ENCODE data around the gene RDH13.
A peak's percentile ranks its signal among the peaks of the same experiment; 100 is the strongest.

RDH13 gene

GRCh38 chr19:55078996-55079395 lies 16.0 kb upstream of the RDH13 start:
- Histone ChIP-seq H3K27me3 (ENCODE audit: control insufficient read depth in 5 of 5, insufficient read depth in 4 of 5, low read length in 5 of 5) (peaks cover 35 to 60% (median 47%) of the 10 kb centered on the region in 5 donors), H3K27ac (ENCODE audit: low read depth, low read length) (no peak overlapping the region), H3K9me3 (ENCODE audit: control insufficient read depth in 5 of 5, low read length in 5 of 5) (peaks cover 0 to 3% (median 0%) of the 10 kb centered on the region in 5 donors), H3K9ac (ENCODE audit: low read length in 5 of 5) (no peak overlapping the region), H3K4me1 (ENCODE audit: control insufficient read depth in 5 of 5, insufficient read depth in 5 of 5, low read length in 5 of 5) (peaks cover 2 to 27% (median 22%) of the 10 kb centered on the region in 5 donors), H3K4me3 (ENCODE audit: low read depth in 1 of 5, low read length in 5 of 5) (no peak overlapping the region), H3K36me3 (ENCODE audit: control insufficient read depth in 5 of 5, insufficient read depth in 5 of 5, low read length in 5 of 5) (no peaks in the 10 kb centered on the region)

- H3K27ac ChIP-seq (ENCODE audit: low read depth, low read length): no peak overlapping the region
- no peak overlapping the region for H3K4me3 ChIP-seq (ENCODE audit: low read depth in 1 of 5, low read length in 5 of 5)
- H3K4me1 ChIP-seq (ENCODE audit: control insufficient read depth in 5 of 5, insufficient read depth in 5 of 5, low read length in 5 of 5): peaks cover 2 to 23% (median 19%) of the 10 kb centered on the region in 5 donors
- H3K9ac ChIP-seq (ENCODE audit: low read length in 5 of 5): no peak overlapping the region
- H3K9me3 ChIP-seq (ENCODE audit: control insufficient read depth in 5 of 5, low read length in 5 of 5): peaks cover 0 to 11% (median 7%) of the 10 kb centered on the region in 5 donors
- H3K36me3 ChIP-seq (ENCODE audit: control insufficient read depth in 5 of 5, insufficient read depth in 5 of 5, low read length in 5 of 5): no peaks in the 10 kb centered on the region
- peaks cover 20 to 48% (median 39%) of the 10 kb centered on the region in 5 donors for H3K27me3 ChIP-seq (ENCODE audit: control insufficient read depth in 5 of 5, insufficient read depth in 4 of 5, low read length in 5 of 5)
These were observed 14.2 kb upstream of the RDH13 start for GRCh38 chr19:55077106-55077505.

DNA sequence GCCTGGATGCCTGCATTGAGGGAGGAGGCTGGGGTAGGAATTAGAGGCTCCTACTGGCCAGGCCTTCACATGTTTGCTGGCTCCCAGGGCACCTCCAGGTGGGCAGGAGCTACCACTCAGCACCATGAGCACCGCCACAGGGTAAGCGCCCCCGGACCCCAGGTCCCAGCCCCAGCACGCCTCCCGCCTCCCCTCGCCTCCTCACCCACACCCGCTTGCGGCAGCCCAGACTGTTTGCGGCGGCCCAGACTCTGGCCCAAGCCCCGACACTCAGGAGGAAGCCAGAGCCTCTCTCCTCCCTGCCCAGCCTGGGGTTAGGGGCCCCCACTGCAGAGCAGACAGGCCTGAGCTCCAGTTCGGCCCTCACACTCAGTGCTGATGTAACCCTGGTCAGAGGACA lies 13.4 kb upstream of the RDH13 start:
- Histone ChIP-seq H3K36me3 (ENCODE audit: control insufficient read depth in 5 of 5, insufficient read depth in 5 of 5, low read length in 5 of 5) (no peaks in the 10 kb centered on the region), H3K9ac (ENCODE audit: low read length in 5 of 5) (no peak overlapping the region), H3K27ac (ENCODE audit: low read depth, low read length) (no peak overlapping the region), H3K9me3 (ENCODE audit: control insufficient read depth in 5 of 5, low read length in 5 of 5) (peaks cover 0 to 11% (median 7%) of the 10 kb centered on the region in 5 donors), H3K27me3 (ENCODE audit: control insufficient read depth in 5 of 5, insufficient read depth in 4 of 5, low read length in 5 of 5) (peaks cover 13 to 49% (median 36%) of the 10 kb centered on the region in 5 donors), H3K4me3 (ENCODE audit: low read depth in 1 of 5, low read length in 5 of 5) (no peak overlapping the region), H3K4me1 (ENCODE audit: control insufficient read depth in 5 of 5, insufficient read depth in 5 of 5, low read length in 5 of 5) (peaks cover 2 to 15% (median 11%) of the 10 kb centered on the region in 5 donors)

- Histone ChIP-seq H3K4me1 (ENCODE audit: control insufficient read depth in 5 of 5, insufficient read depth in 5 of 5, low read length in 5 of 5) (peaks cover 2 to 6% (median 3%) of the 10 kb centered on the region in 5 donors), H3K4me3 (ENCODE audit: low read depth in 1 of 5, low read length in 5 of 5) (no peak within 1 kb of the TSS), H3K9me3 (ENCODE audit: control insufficient read depth in 5 of 5, low read length in 5 of 5) (peaks cover 0 to 11% (median 7%) of the 10 kb centered on the region in 5 donors), H3K27ac (ENCODE audit: low read depth, low read length) (no peak within 1 kb of the TSS), H3K36me3 (ENCODE audit: control insufficient read depth in 5 of 5, insufficient read depth in 5 of 5, low read length in 5 of 5) (no peaks in the 10 kb centered on the region), H3K9ac (ENCODE audit: low read length in 5 of 5) (no peak within 1 kb of the TSS), H3K27me3 (ENCODE audit: control insufficient read depth in 5 of 5, insufficient read depth in 4 of 5, low read length in 5 of 5) (peaks cover 15 to 47% (median 35%) of the 10 kb centered on the region in 5 donors)
These were observed 12.5 kb upstream of the RDH13 start, which contains the start of gene EPS8L1 for GRCh38 chr19:55075371-55075998. Gene EPS8L1 (plus strand): TSS chr19:55075869. CDS start chr19:55076445, 576 bp downstream.

DNA sequence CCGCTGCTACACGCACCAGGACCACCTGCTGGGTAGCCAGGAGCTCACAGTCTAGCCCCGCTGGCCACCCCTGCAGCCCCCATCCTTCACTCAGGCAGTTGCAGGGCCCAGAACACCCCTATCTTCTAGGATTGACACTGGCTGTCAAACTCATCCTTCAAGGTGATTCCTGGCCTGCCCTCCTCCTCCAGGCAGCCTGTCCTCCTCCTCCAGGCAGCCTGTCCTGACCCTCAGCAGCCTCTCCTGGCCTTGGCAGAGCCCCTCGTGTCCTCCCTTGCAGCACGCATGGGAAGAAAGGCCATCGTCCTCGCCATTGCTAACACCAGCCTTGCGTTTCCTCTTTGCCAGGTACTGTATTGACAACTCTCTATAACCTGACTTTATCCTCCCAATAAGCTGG lies 9.0 kb upstream of the RDH13 start:
- Histone ChIP-seq H3K36me3 (ENCODE audit: control insufficient read depth in 5 of 5, insufficient read depth in 5 of 5, low read length in 5 of 5) (no peaks in the 10 kb centered on the region), H3K27me3 (ENCODE audit: control insufficient read depth in 5 of 5, insufficient read depth in 4 of 5, low read length in 5 of 5) (peaks cover 20 to 57% (median 34%) of the 10 kb centered on the region in 5 donors), H3K4me3 (ENCODE audit: low read depth in 1 of 5, low read length in 5 of 5) (no peak overlapping the region), H3K27ac (ENCODE audit: low read depth, low read length) (no peak overlapping the region), H3K9ac (ENCODE audit: low read length in 5 of 5) (no peak overlapping the region), H3K4me1 (ENCODE audit: control insufficient read depth in 5 of 5, insufficient read depth in 5 of 5, low read length in 5 of 5) (peaks cover 0 to 7% (median 5%) of the 10 kb centered on the region in 5 donors), H3K9me3 (ENCODE audit: control insufficient read depth in 5 of 5, low read length in 5 of 5) (peaks cover 0 to 13% (median 7%) of the 10 kb centered on the region in 5 donors)

DNA sequence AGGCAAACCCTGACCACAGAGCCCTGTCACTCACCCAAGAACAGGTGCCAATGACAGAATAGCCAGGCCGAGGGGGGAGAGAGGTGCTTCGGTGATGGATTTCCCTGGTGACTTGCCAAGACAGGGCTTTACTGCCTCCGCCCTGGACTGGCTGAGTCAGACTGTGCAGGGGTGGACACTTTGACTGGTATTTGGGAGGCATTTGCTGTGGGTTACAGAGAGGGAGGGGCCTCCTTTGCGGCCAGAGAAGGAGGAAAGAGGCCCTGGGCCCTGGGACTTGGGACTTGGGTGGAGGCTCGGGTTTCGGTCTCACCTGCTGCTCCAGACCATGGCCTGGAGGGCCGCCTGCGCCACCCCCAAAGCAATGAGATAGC lies 8.2 kb upstream of the RDH13 start:
- Histone ChIP-seq H3K36me3 (ENCODE audit: control insufficient read depth in 5 of 5, insufficient read depth in 5 of 5, low read length in 5 of 5) (no peaks in the 10 kb centered on the region), H3K27me3 (ENCODE audit: control insufficient read depth in 5 of 5, insufficient read depth in 4 of 5, low read length in 5 of 5) (peaks cover 18 to 61% (median 32%) of the 10 kb centered on the region in 5 donors), H3K9me3 (ENCODE audit: control insufficient read depth in 5 of 5, low read length in 5 of 5) (peaks cover 0 to 13% (median 7%) of the 10 kb centered on the region in 5 donors), H3K4me3 (ENCODE audit: low read depth in 1 of 5, low read length in 5 of 5) (no peak overlapping the region), H3K27ac (ENCODE audit: low read depth, low read length) (no peak overlapping the region), H3K9ac (ENCODE audit: low read length in 5 of 5) (no peak overlapping the region), H3K4me1 (ENCODE audit: control insufficient read depth in 5 of 5, insufficient read depth in 5 of 5, low read length in 5 of 5) (peaks cover 0 to 7% (median 5%) of the 10 kb centered on the region in 5 donors)

DNA sequence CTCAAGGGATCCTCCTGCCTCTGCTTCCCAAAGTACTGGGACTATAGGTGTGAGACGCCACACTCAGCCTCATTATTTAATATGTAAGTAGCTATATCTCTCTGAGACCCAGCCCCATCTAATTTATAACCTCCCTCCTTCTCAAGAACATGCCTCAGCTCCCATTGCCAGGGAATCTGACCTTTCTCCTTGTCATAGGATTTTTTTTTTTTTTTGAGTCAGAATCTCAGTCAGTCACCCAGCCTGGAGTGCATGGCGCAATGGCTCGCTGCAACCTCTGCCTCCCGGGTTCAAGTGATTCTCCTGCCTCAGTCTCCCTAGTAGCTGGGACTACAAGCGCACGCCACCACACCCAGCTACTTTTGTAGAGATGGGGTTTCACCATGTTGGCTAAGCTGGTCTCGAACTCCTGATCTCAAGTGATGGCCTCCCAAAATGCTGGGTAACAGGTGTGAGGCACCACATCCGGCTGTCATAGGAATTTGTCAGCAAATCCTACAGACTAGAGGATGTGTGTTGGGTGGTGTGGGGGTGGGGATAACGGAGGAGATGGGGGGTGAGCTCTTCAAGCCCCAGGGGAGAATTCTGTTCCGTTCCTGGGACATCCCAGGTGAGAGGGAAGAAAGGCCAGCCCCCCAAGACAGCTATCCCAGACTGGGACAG lies 7.6 kb upstream of the RDH13 start:
- Histone ChIP-seq H3K36me3 (ENCODE audit: control insufficient read depth in 5 of 5, insufficient read depth in 5 of 5, low read length in 5 of 5) (no peaks in the 10 kb centered on the region), H3K27me3 (ENCODE audit: control insufficient read depth in 5 of 5, insufficient read depth in 4 of 5, low read length in 5 of 5) (peaks cover 18 to 61% (median 29%) of the 10 kb centered on the region in 5 donors), H3K4me3 (ENCODE audit: low read depth in 1 of 5, low read length in 5 of 5) (no peak overlapping the region), H3K27ac (ENCODE audit: low read depth, low read length) (no peak overlapping the region), H3K9me3 (ENCODE audit: control insufficient read depth in 5 of 5, low read length in 5 of 5) (peaks cover 0 to 13% (median 7%) of the 10 kb centered on the region in 5 donors), H3K9ac (ENCODE audit: low read length in 5 of 5) (no peak overlapping the region), H3K4me1 (ENCODE audit: control insufficient read depth in 5 of 5, insufficient read depth in 5 of 5, low read length in 5 of 5) (peaks cover 0 to 7% (median 5%) of the 10 kb centered on the region in 5 donors)

DNA sequence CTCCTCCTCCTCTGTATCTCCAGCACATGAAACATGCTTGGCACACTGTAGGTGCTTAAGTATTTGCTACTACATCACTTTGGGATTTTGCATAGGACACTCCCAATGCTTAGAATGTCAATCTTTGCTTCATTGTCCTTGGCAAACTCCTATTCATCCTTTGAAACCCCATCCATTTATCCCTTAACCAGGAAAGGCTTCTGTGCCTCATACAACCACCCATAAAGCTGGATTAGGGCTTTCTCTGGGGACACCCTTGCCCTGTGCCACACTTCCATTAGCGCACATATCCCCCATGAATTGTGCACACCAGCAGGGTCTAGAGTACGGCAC lies 6.9 kb upstream of the RDH13 start:
- H3K9ac ChIP-seq (ENCODE audit: low read length in 5 of 5): no peak overlapping the region
- peaks cover 0 to 7% (median 5%) of the 10 kb centered on the region in 5 donors for H3K4me1 ChIP-seq (ENCODE audit: control insufficient read depth in 5 of 5, insufficient read depth in 5 of 5, low read length in 5 of 5)
- peaks cover 15 to 55% (median 27%) of the 10 kb centered on the region in 5 donors for H3K27me3 ChIP-seq (ENCODE audit: control insufficient read depth in 5 of 5, insufficient read depth in 4 of 5, low read length in 5 of 5)
- H3K9me3 ChIP-seq (ENCODE audit: control insufficient read depth in 5 of 5, low read length in 5 of 5): peaks cover 0 to 13% (median 7%) of the 10 kb centered on the region in 5 donors
- H3K27ac ChIP-seq (ENCODE audit: low read depth, low read length): no peak overlapping the region
- no peak overlapping the region for H3K4me3 ChIP-seq (ENCODE audit: low read depth in 1 of 5, low read length in 5 of 5)
- H3K36me3 ChIP-seq (ENCODE audit: control insufficient read depth in 5 of 5, insufficient read depth in 5 of 5, low read length in 5 of 5): no peaks in the 10 kb centered on the region

GRCh38 chr19:55068950-55069864 lies 6.3 kb upstream of the RDH13 start:
- Histone ChIP-seq H3K4me3 (ENCODE audit: low read depth in 1 of 5, low read length in 5 of 5) (peak overlapping the region in 2 of 5 donors; percentile 19 to 22), H3K27ac (ENCODE audit: low read depth, low read length) (no peak overlapping the region), H3K36me3 (ENCODE audit: control insufficient read depth in 5 of 5, insufficient read depth in 5 of 5, low read length in 5 of 5) (no peaks in the 10 kb centered on the region), H3K4me1 (ENCODE audit: control insufficient read depth in 5 of 5, insufficient read depth in 5 of 5, low read length in 5 of 5) (peaks cover 0 to 7% (median 5%) of the 10 kb centered on the region in 5 donors), H3K9ac (ENCODE audit: low read length in 5 of 5) (no peak overlapping the region), H3K27me3 (ENCODE audit: control insufficient read depth in 5 of 5, insufficient read depth in 4 of 5, low read length in 5 of 5) (peaks cover 15 to 54% (median 27%) of the 10 kb centered on the region in 5 donors), H3K9me3 (ENCODE audit: control insufficient read depth in 5 of 5, low read length in 5 of 5) (peaks cover 0 to 13% (median 7%) of the 10 kb centered on the region in 5 donors)

Data from subcutaneous abdominal adipose tissue (tissue), 5 donors.